GM19452 (cell line): ENCODE results near the gene OR2AP1.
"Not testable (repeated sequence)": the region's sequence is repeated elsewhere in the genome, so short reads cannot be mapped to it uniquely, and the experiment has no call there.

ENCODE experiments used
- ATAC-seq: cut with Tn5 transposase; IDR thresholded peaks from one replicate; pipeline ENCODE4 v1.9.1; 2021; ENCODE audit not compliant: unreplicated experiment

Gene OR2AP1

DNA sequence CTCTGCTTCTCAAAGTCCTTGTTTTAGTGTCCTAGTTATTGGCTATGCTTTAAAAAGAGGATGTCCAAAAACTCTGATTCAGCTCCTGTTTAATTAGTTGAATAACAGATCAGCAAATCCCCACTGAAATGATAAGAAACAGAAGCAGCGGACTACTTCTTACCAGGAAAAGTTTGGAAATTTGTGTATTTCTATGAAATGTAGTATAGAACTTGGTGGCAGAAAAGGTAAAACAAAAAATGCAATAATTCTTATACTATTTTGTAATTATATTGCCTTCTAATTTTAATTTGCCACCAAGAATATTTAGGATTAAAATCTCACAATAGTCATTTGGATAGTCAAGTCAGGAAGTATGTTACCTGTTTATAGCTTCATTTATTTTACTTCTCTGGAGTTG, at the start of gene OR2AP1:
Gene OR2AP1, plus strand, starts transcription at position 301 of the 400 bp plus-strand sequence. CDS start 1,947 bp downstream, outside the sequence.
- ATAC-seq: no peak

DNA sequence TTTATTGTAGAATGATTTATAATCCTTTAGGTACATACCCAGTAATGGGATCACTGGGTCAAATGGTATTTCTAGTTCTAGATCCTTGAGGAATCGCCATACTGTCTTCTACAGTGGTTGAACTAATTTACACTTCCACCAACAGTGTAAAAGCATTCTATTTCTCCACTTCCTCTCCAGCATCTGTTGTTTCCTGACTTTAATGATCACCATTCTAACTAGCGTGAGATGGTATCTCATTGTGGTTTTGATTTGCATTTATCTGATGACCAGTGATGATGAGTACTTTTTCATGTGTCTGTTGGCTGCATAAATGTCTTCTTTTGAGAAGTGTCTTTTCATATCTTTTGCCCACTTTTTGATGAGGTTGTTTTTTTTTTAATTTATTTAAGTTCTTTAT, 24.0 kb upstream of the OR2AP1 start:
- not testable (repeated sequence) for ATAC-seq

GRCh38 chr12:55548756-55549155, 23.5 kb upstream of the OR2AP1 start:
- no peak for ATAC-seq

DNA sequence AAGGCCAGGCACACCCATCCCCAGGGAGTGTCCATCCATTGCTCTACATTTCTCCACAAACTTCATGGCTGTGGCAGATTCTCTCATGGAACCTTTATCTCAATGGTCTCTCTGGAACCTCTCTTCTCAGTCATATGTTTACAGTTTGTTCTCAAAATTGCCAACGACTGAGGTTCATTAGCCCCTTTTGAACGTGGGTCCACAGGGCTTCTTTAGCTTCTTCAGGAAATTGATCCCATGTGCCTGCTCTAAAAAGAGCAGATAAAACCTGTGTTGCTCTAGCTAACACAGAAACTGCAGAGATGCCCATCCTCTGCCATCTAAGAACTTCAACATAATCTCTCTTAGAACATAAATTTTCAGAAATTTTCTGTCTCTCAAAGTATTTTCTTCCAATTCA, 23.0 kb upstream of the OR2AP1 start, which contains the start of gene OR6C4:
Gene OR6C4, plus strand, starts transcription at position 301 of the 400 bp plus-strand sequence. CDS start 1,625 bp downstream, outside the sequence.
- ATAC-seq: no peak

- no peak for ATAC-seq
Observed at GRCh38 chr12:55554296-55554695, 18.0 kb upstream of the OR2AP1 start.

- ATAC-seq: not testable (repeated sequence)
Observed at GRCh38 chr12:55570060-55570459, 2.2 kb upstream of the OR2AP1 start.

DNA sequence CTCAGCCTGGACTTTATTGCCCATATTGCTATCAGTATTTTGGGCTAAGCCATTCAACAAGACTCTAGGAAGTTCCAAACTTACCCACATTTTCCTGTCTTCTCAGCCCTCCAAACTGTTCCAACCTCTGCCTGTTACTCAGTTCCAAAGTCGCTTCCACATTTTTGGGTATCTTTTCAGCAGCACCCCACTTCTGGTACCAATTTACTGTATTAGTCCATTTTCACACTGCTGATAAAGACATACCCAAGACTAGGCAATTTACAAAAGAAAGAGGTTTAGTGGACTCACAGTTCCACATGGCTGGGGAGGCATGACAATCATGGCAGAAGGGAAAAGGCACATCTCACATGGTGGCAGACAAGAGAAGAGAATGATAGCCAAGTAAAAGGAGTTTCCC, 1.6 kb upstream of the OR2AP1 start:
- ATAC-seq: not testable (repeated sequence)

GRCh38 chr12:55582066-55582465, 9.8 kb downstream of the OR2AP1 start:
- no peak for ATAC-seq

GRCh38 chr12:55585817-55586216, 13.5 kb downstream of the OR2AP1 start:
- no peak for ATAC-seq

DNA sequence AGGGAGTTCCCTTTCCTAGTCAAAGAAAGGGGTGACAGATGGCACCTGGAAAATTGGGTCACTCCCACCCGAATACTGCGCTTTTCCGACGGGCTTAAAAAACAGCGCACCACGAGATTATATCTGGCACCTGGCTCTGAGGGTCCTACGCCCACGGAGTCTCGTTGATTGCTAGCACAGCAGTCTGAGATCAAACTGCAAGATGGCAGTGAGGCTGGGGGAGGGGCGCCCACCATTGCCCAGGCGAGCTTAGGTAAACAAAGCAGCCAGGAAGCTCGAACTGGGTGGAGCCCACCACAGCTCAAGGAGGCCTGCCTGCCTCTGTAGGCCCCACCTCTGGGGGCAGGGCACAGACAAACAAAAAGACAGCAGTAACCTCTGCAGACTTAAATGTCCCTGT, 17.9 kb downstream of the OR2AP1 start:
- ATAC-seq: not testable (repeated sequence)

DNA sequence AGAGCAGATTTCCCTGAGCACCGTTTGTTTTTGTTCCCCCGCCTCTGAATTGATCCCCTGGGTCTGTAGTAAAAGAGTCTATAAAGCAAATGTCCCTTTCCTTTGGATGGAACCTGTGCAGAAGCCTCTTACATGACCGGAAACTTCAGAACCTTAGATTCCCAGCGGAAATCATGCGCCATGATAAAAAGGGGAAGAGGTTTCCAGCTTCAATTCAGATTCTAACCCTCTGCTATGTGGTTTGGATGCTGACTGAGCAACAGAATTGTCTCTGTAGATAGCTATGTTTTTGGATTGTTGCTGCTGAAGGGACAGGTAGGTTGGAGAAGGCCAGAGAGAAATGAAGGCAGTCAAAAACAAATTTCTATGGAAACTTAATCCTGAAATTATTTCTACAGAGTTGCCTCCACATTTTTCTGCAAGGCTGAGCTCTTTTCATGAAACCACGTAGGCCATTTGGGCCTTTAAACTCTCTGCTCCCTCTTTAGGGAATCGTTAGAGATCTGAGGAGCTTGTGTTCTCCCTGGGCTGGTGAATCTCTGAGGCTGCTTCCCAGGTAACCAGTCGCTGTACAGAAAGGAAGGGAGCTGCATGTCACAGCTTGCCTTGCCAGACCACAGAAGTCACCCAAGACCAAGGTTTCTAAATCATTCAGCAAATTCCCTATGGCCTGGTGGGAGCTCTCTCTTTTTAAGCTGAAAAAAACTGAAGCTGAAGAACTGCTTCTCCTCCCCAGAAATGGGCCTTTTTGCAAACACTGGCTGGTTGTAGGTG, 35.7 kb downstream of the OR2AP1 start:
- no peak for ATAC-seq

DNA sequence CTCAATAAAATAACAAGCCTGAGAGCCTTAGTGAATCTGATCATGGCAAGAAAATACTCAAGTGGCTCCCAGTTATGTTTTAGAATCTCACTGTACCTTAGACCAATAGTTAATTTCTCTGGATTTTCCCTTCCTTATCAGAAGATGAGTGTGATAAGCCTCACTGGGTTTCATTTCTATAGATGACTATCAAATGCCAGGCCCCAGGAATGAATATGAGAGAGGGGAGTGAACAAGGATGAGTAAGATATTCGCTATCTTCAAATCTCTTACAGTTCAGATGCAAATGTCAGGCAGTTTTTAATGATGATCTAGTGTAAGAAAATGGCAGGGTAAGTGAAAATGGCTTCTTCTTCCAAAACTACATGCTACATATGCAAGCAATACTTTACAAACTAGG, 38.3 kb downstream of the OR2AP1 start:
- no peak for ATAC-seq

GRCh38 chr12:55612646-55613045, 40.4 kb downstream of the OR2AP1 start:
- ATAC-seq: no peak

DNA sequence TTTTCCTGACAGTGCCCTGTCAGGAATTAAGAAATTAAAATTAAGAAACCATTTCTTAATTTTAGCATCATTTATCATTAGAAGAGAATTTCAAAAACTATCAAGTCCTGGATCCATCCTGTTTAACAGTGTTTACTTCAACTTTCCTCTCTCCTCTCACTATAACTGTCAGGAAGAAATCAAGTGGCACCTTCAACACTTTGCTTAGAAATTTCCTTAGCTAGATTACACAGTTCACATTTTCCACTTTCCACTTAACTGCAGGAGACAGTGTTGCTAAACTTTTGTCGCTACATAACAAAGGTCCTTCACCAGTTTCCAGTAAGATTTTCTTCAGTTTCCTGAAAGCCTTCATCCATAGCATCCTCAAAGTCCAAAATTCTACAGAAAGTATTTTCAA, 42.5 kb downstream of the OR2AP1 start:
- no peak for ATAC-seq

- ATAC-seq: peak; percentile 72
Observed at GRCh38 chr12:55619354-55620138, 47.3 kb downstream of the OR2AP1 start.

DNA sequence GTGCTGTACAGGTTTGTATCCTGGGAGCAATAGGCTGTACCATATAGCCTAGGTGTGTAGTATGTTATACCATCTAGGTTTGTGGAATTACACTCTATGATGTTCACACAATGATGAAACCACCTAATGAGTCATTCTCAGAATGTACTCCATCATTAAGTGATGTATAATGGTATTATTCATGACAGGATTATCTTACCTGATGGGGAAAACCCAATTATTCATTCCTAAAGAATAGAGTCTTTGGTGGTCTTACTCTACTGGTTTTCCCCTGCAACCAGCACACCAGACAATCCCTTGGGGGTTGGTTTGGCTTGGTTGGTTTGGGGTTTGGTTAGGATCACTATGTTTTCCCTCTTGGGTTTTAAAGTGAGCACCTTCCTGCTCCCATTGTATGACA, 51.8 kb downstream of the OR2AP1 start:
- ATAC-seq: peak; percentile 49
